MCF 10A (cell line): ENCODE measurements around the gene SVOPL. TPM values are rescaled to one million over a fixed set of nuclear protein-coding genes. Genes with fewer than 3 reads are reported as not detected.
"Not testable (repeated sequence)": the region's sequence is repeated elsewhere in the genome, so short reads cannot be mapped to it uniquely, and the experiment has no call there.

ENCODE experiments used
- BruUV-seq: library from RNA; stranded (reverse); fragments of 400-500 nt; replicated peaks from 2 replicates; lab custom pipeline; 2021; lab: Mats Ljungman, UMichigan
- CTCF ChIA-PET: fragments of 300-600 bp; sonication (Branson Sonifier 250); formaldehyde crosslinking; extraction: SDS; loops from one replicate; lab custom pipeline; 2021; ENCODE audit warnings: antibody characterized with exemption, inconsistent platforms; lab: Yijun Ruan, JAX
- POLR2A ChIA-PET: fragments of 300-600, 350-650 bp; sonication (Branson Sonifier 250); formaldehyde crosslinking; extraction: SDS; loops from one replicate; lab custom pipeline; 2020; ENCODE audit warnings: antibody characterized with exemption, inconsistent platforms; lab: Yijun Ruan, JAX
- DNase-seq: peaks from one replicate; pipeline ENCODE4 v3.0.0-alpha.2; 2018; ENCODE audit not compliant: unreplicated experiment
- H3K27ac Mint-ChIP-seq: one replicate; pipeline ENCODE4 v1.8.0; 2022; ENCODE audit warnings: mild to moderate bottlenecking, low read depth, mixed read lengths; ENCODE audit not compliant: unreplicated experiment
- H3K27me3 Mint-ChIP-seq: one replicate; pipeline ENCODE4 v1.8.0; 2022; ENCODE audit warnings: mixed read lengths; ENCODE audit not compliant: insufficient read depth, unreplicated experiment
- H3K36me3 Mint-ChIP-seq: one replicate; pipeline ENCODE4 v1.8.0; 2022; ENCODE audit warnings: mild to moderate bottlenecking, moderate library complexity, mixed read lengths; ENCODE audit not compliant: insufficient read depth, unreplicated experiment
- H3K4me1 Mint-ChIP-seq: one replicate; pipeline ENCODE4 v1.8.0; 2022; ENCODE audit warnings: mixed read lengths; ENCODE audit not compliant: insufficient read depth, unreplicated experiment
- H3K4me3 Mint-ChIP-seq: one replicate; pipeline ENCODE4 v1.8.0; 2022; ENCODE audit warnings: mild to moderate bottlenecking, moderate library complexity, mixed read lengths; ENCODE audit not compliant: unreplicated experiment
- H3K9me3 Mint-ChIP-seq: one replicate; pipeline ENCODE4 v1.8.0; 2022; ENCODE audit warnings: mixed read lengths; ENCODE audit not compliant: unreplicated experiment
- intact Hi-C: fragments of 100-400 bp; cut with micrococcal nuclease; formaldehyde crosslinking; loops from 2 replicates; pipeline ENCODE4 v1.14.1; 2022
- total RNA-seq: library from RNA; stranded (reverse); gene quantifications from 2 replicates; pipeline ENCODE4 v1.2.3, GENCODE V29; 2022
- TF ChIP-seq, protein P1 (sequence below): fragments of 200-600 bp; IDR thresholded peaks from one replicate; pipeline ENCODE4 v1.8.0; 2022; ENCODE audit warnings: antibody characterized with exemption, mild to moderate bottlenecking; ENCODE audit not compliant: unreplicated experiment

SVOPL gene
- total RNA-seq, 1 experiment from 2014 or later: not detected

DNA sequence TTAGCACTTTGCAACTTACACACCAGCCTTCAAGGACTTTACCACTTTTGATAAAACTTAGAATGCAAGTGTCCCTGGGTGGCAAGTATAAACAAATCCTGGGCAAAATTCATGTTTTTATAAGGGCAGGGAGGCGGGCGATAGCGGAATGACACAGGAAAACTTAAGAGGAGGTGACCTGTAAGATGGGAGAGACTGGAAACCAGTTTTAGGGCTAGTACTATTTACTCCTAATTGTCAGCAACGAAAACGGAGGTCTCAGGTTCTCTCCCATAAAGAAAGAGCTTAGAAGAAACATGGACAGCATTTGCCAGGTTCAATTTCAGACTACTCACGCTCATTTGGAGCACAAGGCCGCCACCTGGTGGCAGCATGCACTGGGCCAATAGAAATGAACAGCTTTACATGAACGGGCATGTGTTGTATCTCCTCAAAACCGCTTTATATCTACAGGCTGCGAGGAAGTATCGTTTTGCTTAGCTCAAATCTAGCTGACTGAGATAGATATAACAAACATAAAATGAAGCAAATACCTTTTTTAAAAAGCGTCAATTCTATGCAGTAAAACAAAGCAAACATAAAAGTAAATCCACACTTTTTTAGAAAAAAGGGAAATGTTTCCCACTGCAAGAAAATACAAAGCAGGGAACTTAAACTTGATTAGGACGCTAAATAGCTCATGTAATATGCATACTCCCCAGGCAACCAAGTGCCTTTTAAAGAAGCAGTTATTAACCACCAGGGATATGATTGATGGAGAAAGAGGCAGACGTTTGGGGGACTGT is 37.6 kb upstream of the SVOPL start:
- TF ChIP-seq, protein P1, sequence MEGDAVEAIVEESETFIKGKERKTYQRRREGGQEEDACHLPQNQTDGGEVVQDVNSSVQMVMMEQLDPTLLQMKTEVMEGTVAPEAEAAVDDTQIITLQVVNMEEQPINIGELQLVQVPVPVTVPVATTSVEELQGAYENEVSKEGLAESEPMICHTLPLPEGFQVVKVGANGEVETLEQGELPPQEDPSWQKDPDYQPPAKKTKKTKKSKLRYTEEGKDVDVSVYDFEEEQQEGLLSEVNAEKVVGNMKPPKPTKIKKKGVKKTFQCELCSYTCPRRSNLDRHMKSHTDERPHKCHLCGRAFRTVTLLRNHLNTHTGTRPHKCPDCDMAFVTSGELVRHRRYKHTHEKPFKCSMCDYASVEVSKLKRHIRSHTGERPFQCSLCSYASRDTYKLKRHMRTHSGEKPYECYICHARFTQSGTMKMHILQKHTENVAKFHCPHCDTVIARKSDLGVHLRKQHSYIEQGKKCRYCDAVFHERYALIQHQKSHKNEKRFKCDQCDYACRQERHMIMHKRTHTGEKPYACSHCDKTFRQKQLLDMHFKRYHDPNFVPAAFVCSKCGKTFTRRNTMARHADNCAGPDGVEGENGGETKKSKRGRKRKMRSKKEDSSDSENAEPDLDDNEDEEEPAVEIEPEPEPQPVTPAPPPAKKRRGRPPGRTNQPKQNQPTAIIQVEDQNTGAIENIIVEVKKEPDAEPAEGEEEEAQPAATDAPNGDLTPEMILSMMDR: peak; percentile 88
- no peaks in the 10 kb centered on the region for H3K27me3 Mint-ChIP-seq
- H3K4me3 Mint-ChIP-seq: no peak overlapping the region
- POLR2A ChIA-PET: interaction anchor here (1.0 to 1.6 kb wide), 4 partner anchors 277 to 730 kb away, joined by 3 to 4 read pairs (median 3); no protein-coding TSS in a partner anchor
- peaks cover 9% of the 10 kb centered on the region for H3K4me1 Mint-ChIP-seq
- intact Hi-C loops: loop anchor here (1.0 to 2.0 kb wide), 7 partner anchors 128 to 835 kb away; no protein-coding TSS in a partner anchor
- DNase-seq: peak; percentile 84
- H3K36me3 Mint-ChIP-seq: no peaks in the 10 kb centered on the region
- H3K27ac Mint-ChIP-seq: peak overlapping the region; percentile 25
- BruUV-seq: no TSS peak
- CTCF ChIA-PET: interaction anchor here (0.6 to 3.2 kb wide), 60 partner anchors 9 to 1135 kb away, joined by 3 to 72 read pairs (median 4); no protein-coding TSS in a partner anchor
- H3K9me3 Mint-ChIP-seq: no peaks in the 10 kb centered on the region

DNA sequence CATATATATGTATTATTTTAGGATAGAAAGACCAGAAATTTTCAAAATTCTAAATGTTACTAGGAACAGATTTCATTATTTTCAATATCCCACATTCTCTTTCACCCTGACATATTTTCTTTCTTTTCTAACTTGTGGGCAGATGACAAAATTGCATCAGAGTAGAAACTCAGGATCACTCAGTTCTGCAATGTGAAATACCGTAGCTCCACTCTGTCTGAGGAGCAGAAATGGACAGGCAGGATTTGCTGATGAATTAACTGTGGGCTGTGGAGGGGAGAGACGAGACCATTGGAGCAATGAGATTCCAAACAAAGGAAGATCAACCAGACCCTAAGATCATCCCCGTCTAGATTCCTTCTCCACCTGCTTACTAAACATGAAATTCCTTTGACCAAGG is 37.0 kb upstream of the SVOPL start:
- intact Hi-C loops: loop anchor here (1.0 to 2.0 kb wide), 7 partner anchors 129 to 835 kb away; no protein-coding TSS in a partner anchor
- H3K36me3 Mint-ChIP-seq: no peaks in the 10 kb centered on the region
- peaks cover 9% of the 10 kb centered on the region for H3K4me1 Mint-ChIP-seq
- no peak overlapping the region for H3K4me3 Mint-ChIP-seq
- POLR2A ChIA-PET: interaction anchor here (1.0 to 1.6 kb wide), 3 partner anchors 276 to 729 kb away, joined by 3 to 4 read pairs (median 3); no protein-coding TSS in a partner anchor
- BruUV-seq: no TSS peak
- DNase-seq: no peak
- CTCF ChIA-PET: interaction anchor here (0.6 to 3.2 kb wide), 44 partner anchors 9 to 1134 kb away, joined by 3 to 72 read pairs (median 4); no protein-coding TSS in a partner anchor
- H3K9me3 Mint-ChIP-seq: no peaks in the 10 kb centered on the region
- no peak overlapping the region for H3K27ac Mint-ChIP-seq
- no peaks in the 10 kb centered on the region for H3K27me3 Mint-ChIP-seq
- TF ChIP-seq, protein P1: no peak

DNA sequence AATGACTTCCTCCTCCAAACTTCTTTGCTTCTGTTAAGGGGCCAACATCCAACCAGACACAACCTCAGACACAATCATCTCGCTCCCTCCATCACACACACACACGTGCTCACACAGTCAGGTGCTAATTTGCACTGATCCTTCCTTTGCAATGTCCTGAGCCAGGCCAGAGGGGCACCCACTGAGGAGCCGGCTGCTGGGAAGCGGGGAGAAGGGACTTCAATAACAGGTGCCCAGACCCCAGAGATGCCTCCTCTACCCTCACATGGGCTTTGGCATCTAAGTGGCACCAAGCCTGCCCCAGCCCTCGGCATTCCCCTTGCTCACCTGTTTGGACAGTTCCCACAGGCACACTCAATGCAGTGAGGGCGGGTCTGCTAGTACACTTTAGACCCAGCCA is 34.2 kb upstream of the SVOPL start:
- H3K36me3 Mint-ChIP-seq: no peaks in the 10 kb centered on the region
- CTCF ChIA-PET: interaction anchor here (0.7 kb wide), 1 partner anchor 940 kb away, joined by 4 read pairs; no protein-coding TSS in a partner anchor
- BruUV-seq: no TSS peak
- POLR2A ChIA-PET: no interaction called here
- H3K4me3 Mint-ChIP-seq: no peak overlapping the region
- peaks cover 9% of the 10 kb centered on the region for H3K4me1 Mint-ChIP-seq
- no peak overlapping the region for H3K27ac Mint-ChIP-seq
- no peaks in the 10 kb centered on the region for H3K27me3 Mint-ChIP-seq
- DNase-seq: no peak
- intact Hi-C loops: no loop called here
- no peaks in the 10 kb centered on the region for H3K9me3 Mint-ChIP-seq
- TF ChIP-seq, protein P1: no peak

DNA sequence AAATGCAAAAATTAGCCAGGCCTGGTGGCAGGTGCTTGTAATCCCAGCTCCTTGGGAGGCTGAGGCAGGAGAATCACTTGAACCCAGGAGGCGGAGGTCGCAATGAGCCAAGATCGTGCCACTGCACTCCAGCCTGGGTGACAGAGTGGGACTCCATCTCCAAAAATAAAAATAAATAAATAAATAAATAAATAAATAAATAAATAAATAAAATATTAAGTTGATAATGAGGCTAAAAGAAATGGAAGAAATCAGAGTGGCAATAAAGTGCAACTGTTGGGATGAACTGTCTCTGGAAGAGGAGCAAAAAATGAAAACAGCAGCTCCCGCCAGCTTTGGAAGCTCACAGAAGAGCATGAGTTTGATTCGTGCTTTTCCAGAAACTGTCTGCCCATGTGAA is 30.6 kb upstream of the SVOPL start:
- CTCF ChIA-PET: interaction anchor here (0.6 kb wide), 1 partner anchor 497 kb away, joined by 3 read pairs; no protein-coding TSS in a partner anchor
- BruUV-seq, intact Hi-C loops: not testable (repeated sequence)

More for the DNA sequence above, 30.6 kb upstream of the SVOPL start:
- POLR2A ChIA-PET: interaction anchor here (0.6 kb wide), 1 partner anchor 59 kb away, joined by 3 read pairs; no protein-coding TSS in a partner anchor
- H3K36me3 Mint-ChIP-seq, H3K27ac Mint-ChIP-seq, H3K9me3 Mint-ChIP-seq, H3K4me3 Mint-ChIP-seq, H3K4me1 Mint-ChIP-seq, DNase-seq, H3K27me3 Mint-ChIP-seq: not testable (repeated sequence)
